K562 (cell line): ENCODE measurements around the gene COPA.

Experiments
- CREB3L1 ChIP-seq: fragments of 450-650 bp; IDR thresholded peaks from 2 replicates; pipeline ENCODE4 v1.6.1; 2014; ENCODE audit warnings: low read depth, mild to moderate bottlenecking, moderate library complexity, borderline replicate concordance
- CTCF ChIP-seq, 3 experiments: IDR thresholded peaks in 2 of 3; conservative IDR thresholded peaks in 1 of 3; 2 replicates each; pipeline ENCODE4 v1.5.1; 2011 to 2012; ENCODE audit warnings: low read length in 3 of 3, mild to moderate bottlenecking in 3 of 3, control low read depth in 2 of 3, improper control_type of control experiment in 1 of 3, inconsistent platforms in 1 of 3, low read depth in 1 of 3, mixed read lengths in 1 of 3, moderate library complexity in 1 of 3; ENCODE audit not compliant: insufficient read depth in 2 of 3
- EP300 ChIP-seq: IDR thresholded peaks from 2 replicates; pipeline ENCODE4 v1.6.1; 2012; ENCODE audit warnings: low read length, improper control_type of control experiment
- FOXK1 ChIP-seq: sonication (generic); formaldehyde crosslinking; IDR thresholded peaks from 2 replicates; pipeline ENCODE4 v1.8.0; 2022; ENCODE audit warnings: missing genetic modification reagents, mild to moderate bottlenecking, borderline replicate concordance
- FOXP4 ChIP-seq: sonication (generic); formaldehyde crosslinking; IDR thresholded peaks from 2 replicates; pipeline ENCODE4 v1.8.0; 2022; ENCODE audit warnings: mild to moderate bottlenecking, missing genetic modification reagents, borderline replicate concordance
- RBM22 ChIP-seq: fragments of 200-400 bp; formaldehyde crosslinking; IDR thresholded peaks from 2 replicates; pipeline ENCODE4 v1.6.1; 2018; ENCODE audit warnings: low read length, low read depth; ENCODE audit not compliant: poor library complexity, severe bottlenecking
- TCF7 ChIP-seq: sonication (generic); IDR thresholded peaks from 2 replicates; pipeline ENCODE4 v1.6.1; 2016; ENCODE audit warnings: antibody characterized with exemption, borderline replicate concordance
- ZFP91 ChIP-seq: sonication (generic); formaldehyde crosslinking; IDR thresholded peaks from 2 replicates; pipeline ENCODE4 v1.8.0; 2022; ENCODE audit warnings: mild to moderate bottlenecking, missing genetic modification reagents
- TF ChIP-seq, protein P1 (sequence below), 2 experiments: fragments of 450-650 bp; formaldehyde crosslinking in 1 of 2; IDR thresholded peaks; 2 replicates each; pipeline versions ENCODE4 v1.4.0 to v1.6.1; 2014 to 2020; ENCODE audit warnings: mild to moderate bottlenecking in 2 of 2, borderline replicate concordance in 1 of 2, low read depth in 1 of 2
- TF ChIP-seq, protein P2 (sequence below): fragments of 450-650 bp; IDR thresholded peaks from 2 replicates; pipeline ENCODE4 v1.6.1; 2017; ENCODE audit warnings: mild to moderate bottlenecking, moderate library complexity
- TF ChIP-seq, protein P3 (sequence below): sonication (generic); formaldehyde crosslinking; IDR thresholded peaks from 2 replicates; pipeline ENCODE4 v1.9.0; 2022; ENCODE audit warnings: mild to moderate bottlenecking, missing genetic modification reagents

- TF ChIP-seq TCF7: no peak
- no peak for TF ChIP-seq ZFP91
- TF ChIP-seq, protein P1, sequence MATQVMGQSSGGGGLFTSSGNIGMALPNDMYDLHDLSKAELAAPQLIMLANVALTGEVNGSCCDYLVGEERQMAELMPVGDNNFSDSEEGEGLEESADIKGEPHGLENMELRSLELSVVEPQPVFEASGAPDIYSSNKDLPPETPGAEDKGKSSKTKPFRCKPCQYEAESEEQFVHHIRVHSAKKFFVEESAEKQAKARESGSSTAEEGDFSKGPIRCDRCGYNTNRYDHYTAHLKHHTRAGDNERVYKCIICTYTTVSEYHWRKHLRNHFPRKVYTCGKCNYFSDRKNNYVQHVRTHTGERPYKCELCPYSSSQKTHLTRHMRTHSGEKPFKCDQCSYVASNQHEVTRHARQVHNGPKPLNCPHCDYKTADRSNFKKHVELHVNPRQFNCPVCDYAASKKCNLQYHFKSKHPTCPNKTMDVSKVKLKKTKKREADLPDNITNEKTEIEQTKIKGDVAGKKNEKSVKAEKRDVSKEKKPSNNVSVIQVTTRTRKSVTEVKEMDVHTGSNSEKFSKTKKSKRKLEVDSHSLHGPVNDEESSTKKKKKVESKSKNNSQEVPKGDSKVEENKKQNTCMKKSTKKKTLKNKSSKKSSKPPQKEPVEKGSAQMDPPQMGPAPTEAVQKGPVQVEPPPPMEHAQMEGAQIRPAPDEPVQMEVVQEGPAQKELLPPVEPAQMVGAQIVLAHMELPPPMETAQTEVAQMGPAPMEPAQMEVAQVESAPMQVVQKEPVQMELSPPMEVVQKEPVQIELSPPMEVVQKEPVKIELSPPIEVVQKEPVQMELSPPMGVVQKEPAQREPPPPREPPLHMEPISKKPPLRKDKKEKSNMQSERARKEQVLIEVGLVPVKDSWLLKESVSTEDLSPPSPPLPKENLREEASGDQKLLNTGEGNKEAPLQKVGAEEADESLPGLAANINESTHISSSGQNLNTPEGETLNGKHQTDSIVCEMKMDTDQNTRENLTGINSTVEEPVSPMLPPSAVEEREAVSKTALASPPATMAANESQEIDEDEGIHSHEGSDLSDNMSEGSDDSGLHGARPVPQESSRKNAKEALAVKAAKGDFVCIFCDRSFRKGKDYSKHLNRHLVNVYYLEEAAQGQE (IDR thresholded peaks at IDR 0.05; ENCODE audit: borderline replicate concordance): no peak
- TF ChIP-seq, protein P1 (CRISPR knock-in tag; IDR thresholded peaks at IDR 0.05; ENCODE audit: low read depth): no peak
- TF ChIP-seq, protein P2, sequence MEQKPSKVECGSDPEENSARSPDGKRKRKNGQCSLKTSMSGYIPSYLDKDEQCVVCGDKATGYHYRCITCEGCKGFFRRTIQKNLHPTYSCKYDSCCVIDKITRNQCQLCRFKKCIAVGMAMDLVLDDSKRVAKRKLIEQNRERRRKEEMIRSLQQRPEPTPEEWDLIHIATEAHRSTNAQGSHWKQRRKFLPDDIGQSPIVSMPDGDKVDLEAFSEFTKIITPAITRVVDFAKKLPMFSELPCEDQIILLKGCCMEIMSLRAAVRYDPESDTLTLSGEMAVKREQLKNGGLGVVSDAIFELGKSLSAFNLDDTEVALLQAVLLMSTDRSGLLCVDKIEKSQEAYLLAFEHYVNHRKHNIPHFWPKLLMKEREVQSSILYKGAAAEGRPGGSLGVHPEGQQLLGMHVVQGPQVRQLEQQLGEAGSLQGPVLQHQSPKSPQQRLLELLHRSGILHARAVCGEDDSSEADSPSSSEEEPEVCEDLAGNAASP: no peak
- TF ChIP-seq CREB3L1: no peak
- TF ChIP-seq RBM22: no peak
- TF ChIP-seq EP300: no peak
- TF ChIP-seq FOXK1: no peak
- TF ChIP-seq FOXP4: no peak
- TF ChIP-seq, protein P3, sequence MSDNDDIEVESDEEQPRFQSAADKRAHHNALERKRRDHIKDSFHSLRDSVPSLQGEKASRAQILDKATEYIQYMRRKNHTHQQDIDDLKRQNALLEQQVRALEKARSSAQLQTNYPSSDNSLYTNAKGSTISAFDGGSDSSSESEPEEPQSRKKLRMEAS (CRISPR knock-in tag): no peak
- TF ChIP-seq CTCF (IDR thresholded peaks at IDR 0.05 in 2 of 3, conservative IDR thresholded peaks at IDR 0.05 in 1 of 3; ENCODE audit: insufficient read depth in 2 of 3, low read depth in 1 of 3, low read length in 3 of 3): no peak
These were observed 86.5 kb downstream of the COPA start for GRCh38 chr1:160256396-160257046.
